NCI-H345 treated with DMSO at 0.1 percent for 48 hours (cell line): ENCODE data around the gene IMPG2.

Source experiments
- DNase-seq: peaks from one replicate; lab custom pipeline; 2025; ENCODE audit not compliant: unreplicated experiment; lab: John Stamatoyannopoulos, UW

IMPG2 gene

DNA sequence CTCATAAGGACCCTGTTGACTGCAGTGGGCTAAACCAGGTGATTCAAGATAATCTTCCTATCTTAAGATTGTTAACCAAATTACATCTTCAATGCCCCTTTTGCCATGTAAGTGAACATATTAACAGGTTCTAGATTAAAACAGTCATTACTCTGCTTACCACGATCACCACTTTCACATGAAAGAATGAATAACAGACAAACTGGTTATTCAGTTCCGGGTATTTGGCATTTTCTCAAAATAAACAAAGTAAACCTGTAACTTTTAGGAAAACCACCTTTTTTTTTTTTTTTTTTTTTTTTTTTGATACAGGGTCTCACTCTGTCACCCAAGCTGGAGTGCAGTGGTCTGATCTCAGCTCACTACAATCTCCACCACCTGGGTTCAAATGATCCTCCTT lies 131.2 kb downstream of the IMPG2 start:
- no peak for DNase-seq

- no peak for DNase-seq
These were observed 135.0 kb downstream of the IMPG2 start for GRCh38 chr3:101185341-101185740.

DNA sequence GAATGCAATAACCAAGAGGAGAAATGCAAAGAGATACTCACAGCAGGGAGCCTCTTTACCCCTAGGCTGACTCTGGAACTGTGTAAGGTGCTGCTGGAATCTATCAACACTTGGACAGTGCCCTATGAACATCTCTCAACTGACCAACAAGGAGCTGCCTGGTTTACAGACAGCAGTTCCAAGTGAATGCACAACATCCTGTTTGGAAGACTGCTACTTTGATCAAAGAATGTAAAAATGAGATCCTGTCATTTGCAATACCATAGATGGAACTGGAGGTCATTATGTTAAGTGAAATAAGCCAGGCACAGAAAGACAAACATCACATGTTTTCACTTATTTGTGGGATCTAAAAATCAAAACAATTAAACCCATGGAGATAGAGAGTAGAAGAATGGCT lies 136.3 kb downstream of the IMPG2 start:
- no peak for DNase-seq

DNA sequence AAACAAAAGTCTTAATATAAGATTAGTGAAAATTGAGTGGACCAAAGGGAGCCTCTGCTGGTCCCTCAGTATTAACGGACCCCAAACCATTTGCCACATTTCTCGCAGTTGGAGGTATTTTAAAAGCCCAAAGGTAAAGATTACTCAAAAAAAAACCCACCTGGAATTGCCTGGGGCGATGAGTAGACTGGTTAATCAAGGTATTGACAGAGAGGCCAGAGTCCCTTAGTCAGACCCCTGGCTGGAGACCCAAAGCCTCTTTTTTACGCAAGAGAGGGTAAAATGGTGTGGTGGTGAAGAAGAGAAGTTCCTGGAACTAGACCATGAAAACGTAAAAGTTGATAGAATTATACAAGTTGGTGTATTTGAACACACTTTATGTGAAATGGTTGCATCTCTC lies 137.2 kb downstream of the IMPG2 start:
- no peak for DNase-seq

DNA sequence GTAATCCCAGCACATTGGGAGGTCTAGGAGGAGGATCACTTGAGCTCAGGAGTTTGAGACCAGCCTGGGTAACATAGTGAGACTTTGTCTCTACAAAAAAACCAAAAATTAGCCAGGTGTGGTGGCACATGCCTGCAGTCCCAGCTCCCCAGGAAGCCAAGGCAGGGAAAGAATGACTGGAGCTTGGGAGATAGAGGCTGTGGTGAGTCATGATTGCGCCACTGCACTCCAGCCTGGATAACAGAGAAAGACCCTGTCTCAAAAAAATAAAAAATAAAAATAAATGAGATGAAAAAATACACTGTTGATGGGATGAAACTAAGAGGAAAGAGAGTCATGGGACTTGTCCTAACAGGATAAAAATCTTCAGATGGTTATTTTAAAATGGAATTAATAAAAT lies 137.6 kb downstream of the IMPG2 start:
- no peak for DNase-seq

- DNase-seq = no peak
These were observed 138.6 kb downstream of the IMPG2 start for GRCh38 chr3:101181801-101182200.

DNA sequence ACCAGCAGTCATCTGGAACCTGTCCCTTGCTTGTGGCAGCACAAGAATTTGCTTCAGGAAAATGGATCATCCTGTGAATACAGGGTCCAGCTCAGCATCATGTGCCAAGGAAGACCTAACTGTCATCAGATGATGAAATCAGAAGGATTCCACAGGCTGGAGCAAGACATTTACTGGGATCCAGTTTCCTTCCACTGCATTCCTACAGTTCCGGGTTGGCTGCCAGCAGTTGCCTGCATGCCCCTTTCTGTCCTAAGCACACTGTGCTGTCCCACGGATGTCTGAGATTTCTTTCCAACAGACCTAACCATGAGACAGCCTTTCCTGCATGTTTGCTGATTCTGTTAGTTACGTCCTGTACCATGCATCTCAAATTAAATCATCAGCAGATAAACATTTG lies 140.7 kb downstream of the IMPG2 start:
- DNase-seq = no peak

DNA sequence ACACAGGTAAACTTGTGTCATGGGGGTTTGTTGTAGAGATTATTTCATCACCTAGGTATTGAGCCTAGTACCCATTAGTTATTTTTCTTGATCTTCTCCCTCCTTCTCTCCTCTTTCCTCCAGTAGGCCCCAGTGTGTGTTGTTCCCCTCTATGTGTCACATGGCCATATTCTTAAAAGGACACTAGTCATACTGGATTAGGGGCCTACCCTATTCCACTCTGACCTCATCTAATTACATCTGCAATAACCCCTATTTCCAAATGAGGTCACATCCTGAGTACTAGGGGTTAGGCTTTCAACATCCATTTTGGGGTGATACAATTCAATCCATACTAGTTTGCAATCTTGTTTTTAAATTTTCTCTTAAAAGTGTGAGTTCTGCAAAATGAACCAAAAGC lies 142.8 kb downstream of the IMPG2 start:
- no peak for DNase-seq
